ENCODE data around the gene WDR64. TPM values are rescaled to one million over a fixed set of nuclear protein-coding genes. Genes with fewer than 3 reads are reported as not detected.

Gene WDR64
- polyA plus RNA-seq, 2 of the 4 experiments (the other 2 are of a cell fraction) = not detected

DNA sequence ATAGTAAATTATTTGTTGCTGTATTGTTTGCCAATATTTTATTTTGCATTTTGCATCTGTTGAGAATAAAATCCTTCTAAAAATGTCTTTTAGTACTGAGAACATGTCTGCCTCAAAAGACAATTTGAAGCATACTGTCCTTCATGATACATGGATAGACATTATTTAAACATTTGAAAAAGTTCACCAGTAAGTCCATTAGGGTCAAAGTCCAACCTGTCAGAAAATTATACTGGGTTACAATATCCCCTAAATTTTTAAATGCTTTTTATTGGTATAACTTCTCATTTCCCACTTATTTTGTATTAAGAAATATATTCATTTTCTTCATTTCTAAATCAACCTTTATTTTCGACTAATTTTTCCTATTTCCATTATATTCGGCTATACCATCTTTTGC lies 21.2 kb upstream of the WDR64 start:
- Histone ChIP-seq H3K4me2 (no peak overlapping the region; the same call in 1 of the 3 replicates), H3K9me3 (no peaks in the 10 kb centered on the region), H3K4me3 (no peak overlapping the region), H3K4me1 (peaks cover 45% of the 10 kb centered on the region), H3K27ac (no peak overlapping the region)
- FAIRE-seq (no peak), ATAC-seq (no peak), DNase-seq (ENCODE audit: low read depth in 1 of 2, low spot score in 1 of 2) (no peak)
- ChIA-PET POLR2A (no interaction called here), CTCF (no interaction called here)
- no peak for TF ChIP-seq HOXA7 (CRISPR knock-in tag; IDR thresholded peaks at IDR 0.05)
- no peak for TF ChIP-seq CTCF (IDR thresholded peaks at IDR 0.05)
- no peak for TF ChIP-seq USF2 (IDR thresholded peaks at IDR 0.05)
- no peak for TF ChIP-seq NR3C1 (IDR thresholded peaks at IDR 0.05)
- WGBS (ENCODE audit: missing lambda C conversion rate) = 86% methylated on average over 2 of the region's 2 CpGs

GRCh38 chr1:241631674-241632073 lies 20.4 kb upstream of the WDR64 start:
- no peak for FAIRE-seq
- Histone ChIP-seq H3K4me1 (peaks cover 49% of the 10 kb centered on the region), H3K9me3 (no peaks in the 10 kb centered on the region), H3K4me2 (peak overlapping the region; percentile 40), H3K4me3 (no peak overlapping the region), H3K27ac (no peak overlapping the region)
- no peak for ATAC-seq
- ChIA-PET CTCF (interaction anchor here (0.6 to 2.0 kb wide), 2 partner anchors 20 to 207 kb away, joined by 3 to 14 read pairs; no protein-coding TSS in a partner anchor), POLR2A (no interaction called here)
- WGBS (ENCODE audit: missing lambda C conversion rate) = 73% methylated on average over 5 of the region's 5 CpGs
- TF ChIP-seq HEYL (CRISPR knock-in tag; IDR thresholded peaks at IDR 0.05) (no peak), ZNF302 (CRISPR knock-in tag; IDR thresholded peaks at IDR 0.05) (no peak), EHF (CRISPR knock-in tag; IDR thresholded peaks at IDR 0.05) (no peak), FOSL2 (IDR thresholded peaks at IDR 0.05) (no peak), FOSL2 (CRISPR knock-in tag; IDR thresholded peaks at IDR 0.05) (no peak), BCL3 (IDR thresholded peaks at IDR 0.05) (no peak), SMC3 (IDR thresholded peaks at IDR 0.05) (no peak), RNF2 (IDR thresholded peaks at IDR 0.05; ENCODE audit: borderline replicate concordance, low read depth) (no peak), HOXA7 (CRISPR knock-in tag; IDR thresholded peaks at IDR 0.05) (no peak), USF2 (IDR thresholded peaks at IDR 0.05) (no peak), RCOR1 (IDR thresholded peaks at IDR 0.05; ENCODE audit: low read depth, low read length) (no peak), CHD2 (IDR thresholded peaks at IDR 0.05; ENCODE audit: low read length, partially characterized antibody) (no peak), HDAC2 (IDR thresholded peaks at IDR 0.05) (no peak), FOXS1 (CRISPR knock-in tag; IDR thresholded peaks at IDR 0.05) (no peak), PHF8 (IDR thresholded peaks at IDR 0.05; ENCODE audit: borderline replicate concordance, low read depth) (no peak), HOXB13 (CRISPR knock-in tag; IDR thresholded peaks at IDR 0.05; ENCODE audit: low read depth) (no peak), MYC (IDR thresholded peaks at IDR 0.05; ENCODE audit: borderline replicate concordance, low read length) (no peak), RAD21 (conservative IDR thresholded peaks at IDR 0.05 in 1 of 2, IDR thresholded peaks at IDR 0.05 in 1 of 2) (no peak), ATOH8 (CRISPR knock-in tag; IDR thresholded peaks at IDR 0.05; ENCODE audit: low read depth) (no peak)
- no peak for DNase-seq (ENCODE audit: low read depth in 1 of 2, low spot score in 1 of 2)

Data from A549 (cell line).